Measurements from ENCODE around the gene FGFRL1.
"Not testable (repeated sequence)": the region's sequence is repeated elsewhere in the genome, so short reads cannot be mapped to it uniquely, and the experiment has no call there.

FGFRL1 gene

DNA sequence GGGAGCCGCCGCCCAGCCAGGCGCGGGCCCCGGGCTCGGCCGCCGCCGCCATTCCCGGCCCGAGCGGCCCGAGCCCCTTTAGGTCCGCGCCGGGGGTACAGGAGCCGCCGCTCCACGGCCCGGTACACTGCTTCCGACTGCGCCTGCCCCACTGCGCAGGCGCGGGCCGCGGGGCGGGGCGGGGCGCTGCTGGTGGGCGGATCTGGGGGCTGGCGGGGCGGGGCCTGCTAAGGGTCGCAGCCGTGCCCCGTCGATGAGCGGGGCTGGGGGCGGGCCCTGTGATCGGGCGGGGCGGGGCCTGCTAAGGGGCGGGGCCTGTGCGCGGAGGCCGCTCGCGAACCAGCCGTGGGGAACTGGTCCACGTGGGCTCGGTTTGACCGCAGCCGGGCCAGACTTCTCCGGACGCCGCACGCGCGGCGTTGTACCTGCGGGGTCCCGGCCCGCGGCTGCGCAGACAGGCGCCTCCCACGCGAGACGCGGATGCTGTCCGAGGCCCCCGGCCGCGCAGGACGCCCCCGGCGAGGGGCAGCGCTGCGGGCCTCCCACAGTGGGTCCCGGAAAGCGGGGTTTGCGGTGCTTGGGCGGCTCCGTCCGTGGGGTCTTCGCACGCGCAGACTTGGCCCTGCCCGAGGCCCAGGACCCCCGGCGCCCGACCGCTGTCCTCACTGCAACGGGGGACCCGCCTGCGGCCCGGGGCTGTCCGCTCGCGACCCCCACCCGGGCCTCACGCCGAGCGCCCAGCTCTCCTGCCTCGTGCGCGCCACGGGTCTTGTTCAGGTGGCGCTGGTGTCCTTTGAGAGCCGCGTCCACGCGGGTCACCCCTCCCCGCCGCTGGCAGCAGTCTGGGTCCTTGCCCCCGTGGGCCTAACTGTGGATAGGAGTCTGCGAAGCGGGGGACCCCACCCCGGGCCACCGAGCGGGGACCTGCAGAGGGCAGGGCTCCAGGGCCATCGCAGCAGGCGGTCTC lies 37.7 kb upstream of the FGFRL1 start, which contains the start of gene DGKQ:
Gene DGKQ (minus strand): TSS at position 139 of the 967 bp plus-strand sequence. CDS start 87 bp downstream, at position 52.
- peak; percentile 87 for DNase-seq (ENCODE audit: insufficient read length, low spot score)
- FAIRE-seq = peak; percentile 54

- DNase-seq (ENCODE audit: insufficient read length, low spot score) (no peak), FAIRE-seq (no peak)
These were observed 36.8 kb upstream of the FGFRL1 start for GRCh38 chr4:974668-975067.

DNA sequence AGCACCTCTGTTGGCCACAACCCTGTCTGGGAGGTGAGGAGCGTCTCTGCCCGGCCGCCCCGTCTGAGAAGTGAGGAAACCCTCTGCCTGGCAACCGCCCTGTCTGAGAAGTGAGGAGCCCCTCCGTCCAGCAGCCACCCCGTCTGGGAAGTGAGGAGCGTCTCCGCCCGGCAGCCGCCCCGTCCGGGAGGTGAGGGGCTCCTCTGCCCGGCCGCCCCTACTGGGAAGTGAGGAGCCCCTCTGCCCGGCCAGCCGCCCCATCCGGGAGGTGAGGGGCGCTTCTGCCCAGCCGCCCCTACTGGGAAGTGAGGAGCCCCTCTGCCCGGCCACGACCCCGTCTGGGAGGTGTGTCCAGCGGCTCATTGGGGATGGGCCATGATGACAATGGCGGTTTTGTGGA lies 35.4 kb upstream of the FGFRL1 start:
- not testable (repeated sequence) for DNase-seq (ENCODE audit: insufficient read length, low spot score); FAIRE-seq

DNA sequence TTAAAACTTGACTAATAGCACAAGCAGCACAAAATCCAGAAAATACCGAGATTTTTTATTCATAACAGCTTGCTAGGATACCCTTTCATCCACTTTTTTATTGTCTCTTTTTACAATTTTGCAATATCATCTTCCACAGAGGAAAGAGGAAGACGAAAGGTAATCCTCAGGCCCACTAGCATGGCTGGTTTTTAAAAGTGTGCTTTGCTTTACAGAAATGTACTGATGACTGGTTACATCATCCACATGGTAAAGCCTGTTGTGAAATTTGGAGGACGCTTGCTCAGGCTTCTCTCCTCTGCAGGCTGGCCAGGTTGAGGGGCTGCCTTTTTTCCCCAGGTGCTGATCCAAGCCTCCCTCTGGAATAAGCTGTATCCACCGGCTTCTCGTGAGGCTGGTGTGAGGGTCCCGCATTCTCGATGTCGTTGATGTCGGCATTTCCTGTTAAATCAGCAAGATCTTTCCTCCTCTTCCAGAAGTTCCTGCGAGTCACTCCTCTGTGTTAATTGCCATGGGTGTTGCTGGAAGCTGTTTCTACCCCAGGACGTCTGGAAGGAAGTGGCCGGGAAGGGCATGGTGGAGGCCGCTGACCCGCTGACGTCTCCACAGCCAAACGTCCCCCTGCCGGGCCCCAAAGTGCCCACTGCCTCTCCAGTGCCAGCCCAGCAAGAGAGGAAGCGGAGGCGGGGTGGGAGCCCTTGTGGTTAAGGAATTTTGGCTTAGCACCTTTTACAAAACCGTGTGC lies 32.3 kb upstream of the FGFRL1 start:
- FAIRE-seq = no peak
- no peak for DNase-seq (ENCODE audit: insufficient read length, low spot score)

DNA sequence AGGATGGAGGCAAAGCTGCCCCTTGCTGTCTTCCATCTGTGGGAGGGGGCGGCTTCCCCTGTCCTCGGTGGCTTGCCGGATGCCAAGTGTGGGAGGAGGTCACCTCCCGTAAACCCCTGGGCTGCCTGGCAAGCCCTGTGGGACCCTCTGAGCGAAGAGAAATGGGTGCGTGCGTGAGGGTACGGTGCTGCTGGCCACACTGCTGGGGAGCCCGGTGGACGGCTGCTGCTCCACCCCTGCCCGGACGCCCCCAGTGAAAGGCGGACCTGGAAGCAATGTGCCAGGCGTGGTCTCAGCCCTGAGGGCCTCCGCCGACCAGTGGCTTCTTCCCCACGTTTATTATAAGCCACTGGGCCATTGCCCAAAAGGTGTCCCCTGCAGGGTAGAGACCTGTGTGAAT lies 29.1 kb upstream of the FGFRL1 start:
- DNase-seq (ENCODE audit: insufficient read length, low spot score) (no peak), FAIRE-seq (no peak)

GRCh38 chr4:982814-983213 lies 28.6 kb upstream of the FGFRL1 start:
- DNase-seq (ENCODE audit: insufficient read length, low spot score) (no peak), FAIRE-seq (no peak)

DNA sequence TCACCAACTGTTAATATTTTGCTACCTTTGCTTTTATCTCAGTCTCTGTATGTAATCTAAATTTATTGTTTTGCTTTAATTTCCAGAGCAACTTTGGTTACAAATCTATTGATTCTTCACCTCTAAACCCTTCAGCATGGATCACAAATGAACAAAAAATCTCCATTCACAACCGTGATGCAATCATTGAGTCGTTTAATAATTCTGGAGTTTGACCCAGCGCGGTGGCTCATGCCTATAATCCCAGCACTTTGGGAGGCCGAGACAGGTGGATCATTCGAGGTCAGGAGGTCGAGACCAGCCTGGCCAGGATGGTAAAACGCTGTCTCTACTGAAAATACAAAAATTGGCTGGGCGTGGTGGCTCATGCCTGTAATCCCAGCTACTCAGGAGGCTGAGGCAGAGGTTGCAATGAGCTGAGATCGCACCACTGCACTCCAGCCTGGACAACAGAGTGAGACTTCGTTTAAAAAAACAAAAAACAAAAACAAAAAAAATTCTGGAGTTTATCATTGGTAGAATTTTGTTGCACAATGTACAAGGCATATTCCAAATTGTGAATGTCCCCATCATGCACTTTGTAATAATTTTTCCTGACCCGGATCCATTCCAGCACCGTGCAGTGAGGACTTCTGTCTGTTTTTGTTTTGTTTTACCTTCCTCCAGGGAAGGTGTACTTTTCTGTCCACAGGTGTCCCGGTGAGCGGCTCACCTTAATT lies 26.9 kb upstream of the FGFRL1 start:
- FAIRE-seq (no peak), DNase-seq (ENCODE audit: insufficient read length, low spot score) (no peak)

- no peak for DNase-seq (ENCODE audit: insufficient read length, low spot score)
- FAIRE-seq = no peak
These were observed 26.1 kb upstream of the FGFRL1 start for GRCh38 chr4:985123-985830.

GRCh38 chr4:986428-986878 lies 25.0 kb upstream of the FGFRL1 start:
- no peak for DNase-seq (ENCODE audit: insufficient read length, low spot score)
- no peak for FAIRE-seq

- FAIRE-seq (peak; percentile 78), DNase-seq (ENCODE audit: insufficient read length, low spot score) (peak; percentile 88)
These were observed 24.4 kb upstream of the FGFRL1 start, which contains the start of gene IDUA for GRCh38 chr4:986879-987623. Gene IDUA (plus strand): TSS chr4:987044. CDS start chr4:987085, 41 bp downstream.

GRCh38 chr4:987624-988513 lies 23.6 kb upstream of the FGFRL1 start:
- FAIRE-seq = peak; percentile 82

DNA sequence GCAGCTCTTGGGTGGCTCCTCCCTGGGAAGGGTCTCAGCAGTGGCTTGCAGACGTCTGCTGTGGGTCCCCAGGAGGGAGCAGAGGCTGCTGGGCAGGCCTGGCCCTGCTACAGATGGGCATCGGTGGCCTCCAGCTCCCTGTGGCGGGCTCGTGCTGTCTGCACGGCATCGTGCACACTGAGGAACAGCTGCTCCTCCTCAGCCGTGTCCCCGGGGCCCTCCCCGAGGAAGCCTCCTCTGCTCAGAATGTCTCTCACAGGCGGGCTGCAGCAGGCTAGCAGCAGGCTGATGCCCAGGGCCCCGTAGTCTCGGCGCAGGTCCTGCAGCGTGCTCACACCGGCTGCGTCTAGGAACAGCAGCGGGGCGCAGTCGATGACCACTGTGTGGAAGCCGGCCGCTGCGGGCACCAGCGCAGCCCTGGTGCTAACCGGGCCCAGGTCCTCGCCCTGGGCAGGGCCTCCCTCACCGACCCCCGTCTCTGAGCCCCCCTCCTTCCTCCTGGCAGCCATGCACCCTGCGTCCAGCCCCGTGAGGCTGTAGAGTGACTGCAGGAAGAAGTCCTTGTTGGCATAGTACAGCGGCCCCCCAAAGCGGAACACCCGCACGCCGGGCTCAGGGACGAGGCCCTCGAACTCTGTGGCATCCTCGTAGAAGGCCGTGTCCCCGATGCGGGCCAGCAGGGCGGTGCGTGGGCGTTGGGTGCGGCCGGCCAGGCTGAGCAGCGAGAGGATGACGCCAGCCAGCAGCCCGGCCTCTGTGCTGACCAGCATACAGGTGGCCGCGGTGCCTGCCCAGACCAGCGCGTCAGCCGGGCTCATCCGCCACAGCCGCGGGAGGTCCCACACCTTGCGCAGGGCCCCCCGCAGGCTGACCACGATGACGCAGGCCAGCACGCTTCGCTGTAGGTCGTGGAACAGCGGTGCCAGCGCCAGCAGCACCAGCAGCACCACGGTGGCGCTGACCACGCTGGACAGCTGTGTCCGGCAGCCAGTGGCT lies 22.4 kb upstream of the FGFRL1 start:
- no peak for DNase-seq (ENCODE audit: insufficient read length, low spot score)
- no peak for FAIRE-seq

More at GRCh38 chr4:987624-988513, 23.6 kb upstream of the FGFRL1 start:
- DNase-seq (ENCODE audit: insufficient read length, low spot score) = no peak

DNA sequence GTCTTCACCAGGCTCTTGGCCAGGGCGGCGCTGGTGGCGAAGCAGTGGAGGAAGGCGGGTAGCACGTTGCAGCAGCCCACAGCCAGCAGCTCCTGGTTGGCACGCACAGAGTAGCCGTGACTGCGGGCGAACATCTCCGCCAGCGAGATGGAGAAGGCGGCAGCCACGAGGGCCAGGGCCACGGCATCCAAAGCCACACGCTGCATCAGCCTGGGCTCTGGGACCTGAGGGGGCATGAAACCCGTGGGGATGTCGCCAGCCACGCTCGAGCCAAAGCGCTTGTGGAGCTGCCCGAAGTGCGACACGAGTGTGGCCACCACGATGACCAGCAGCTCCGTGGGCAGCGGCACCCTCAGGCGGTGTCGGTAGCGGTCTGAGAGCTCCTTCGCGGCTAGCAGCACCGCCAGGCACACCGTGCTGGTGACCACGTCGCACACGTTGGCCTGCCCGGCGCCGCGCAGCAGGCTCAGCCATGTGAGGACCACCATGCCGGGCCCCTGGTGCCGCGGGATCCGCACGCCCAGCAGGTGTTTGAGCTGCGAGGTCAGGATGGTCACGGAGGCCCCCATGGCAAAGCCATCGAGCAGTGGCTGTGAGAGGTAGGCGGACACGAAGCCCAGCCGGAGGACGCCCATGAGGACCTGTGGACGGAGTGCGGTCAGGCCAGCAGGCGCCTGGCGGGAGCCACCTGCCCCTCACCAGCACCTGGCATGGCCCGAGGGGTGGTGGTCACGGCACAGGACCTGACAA lies 21.5 kb upstream of the FGFRL1 start:
- FAIRE-seq (no peak), DNase-seq (ENCODE audit: insufficient read length, low spot score) (no peak)

DNA sequence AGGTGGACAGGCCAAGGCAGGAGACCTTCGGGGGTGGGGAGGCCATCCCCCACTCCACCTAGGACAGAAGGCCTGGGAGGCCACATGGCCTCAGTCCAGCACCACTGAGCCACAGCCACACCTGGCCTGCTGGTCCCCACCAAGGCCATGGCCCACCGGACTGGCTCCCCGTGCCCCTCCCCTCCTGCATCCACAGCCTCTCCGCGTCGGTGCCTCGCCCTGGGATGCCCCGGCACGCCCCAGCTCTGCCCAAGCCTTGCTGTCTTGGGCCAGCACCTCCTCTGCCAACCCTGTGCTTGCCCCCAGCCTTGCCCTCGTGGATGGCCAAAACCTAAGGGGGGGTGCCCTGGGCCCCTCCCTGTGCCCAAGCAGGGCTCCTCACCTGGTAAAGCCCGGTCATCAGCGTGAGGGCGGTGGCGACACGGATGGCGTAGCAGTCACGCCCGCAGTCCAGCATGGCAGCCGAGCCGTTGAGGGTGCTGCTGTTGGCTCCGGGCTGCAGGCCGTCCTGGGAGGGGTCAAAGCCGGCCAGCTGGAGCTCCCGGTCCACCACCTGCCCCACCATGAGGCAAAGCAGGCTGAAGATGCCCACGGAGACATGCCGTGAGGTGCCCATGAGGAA lies 20.6 kb upstream of the FGFRL1 start:
- DNase-seq (ENCODE audit: insufficient read length, low spot score) (no peak), FAIRE-seq (no peak)

GRCh38 chr4:991451-992296 lies 19.8 kb upstream of the FGFRL1 start:
- DNase-seq (ENCODE audit: insufficient read length, low spot score) (no peak), FAIRE-seq (no peak)
